Stimulated activated naive CD8-positive, alpha-beta T cell treated with anti-CD3 and anti-CD28 coated beads, Interleukin-15, Interleukin-2, amounts not matched to agents 100 ng/mL and 50 ng/mL, for 24 hours (primary cell): ENCODE data around the gene TEX261.

Experiments used
- H3K27ac Mint-ChIP-seq: one replicate; pipeline ENCODE4 v1.8.0; 2021; ENCODE audit warnings: mild to moderate bottlenecking, mixed read lengths
- H3K27me3 Mint-ChIP-seq: one replicate; pipeline ENCODE4 v1.8.0; 2021; ENCODE audit warnings: mixed read lengths
- H3K36me3 Mint-ChIP-seq: one replicate; pipeline ENCODE4 v1.8.0; 2021; ENCODE audit warnings: low read depth, mixed read lengths
- H3K4me1 Mint-ChIP-seq: one replicate; pipeline ENCODE4 v1.8.0; 2021; ENCODE audit warnings: low read depth, mixed read lengths
- H3K4me3 Mint-ChIP-seq: one replicate; pipeline ENCODE4 v1.8.0; 2021; ENCODE audit warnings: mild to moderate bottlenecking, mixed read lengths
- H3K9me3 Mint-ChIP-seq: one replicate; pipeline ENCODE4 v1.8.0; 2021; ENCODE audit warnings: mixed read lengths

Gene TEX261

GRCh38 chr2:70941701-70942100, 53.0 kb downstream of the TEX261 start:
- Mint-ChIP-seq H3K27ac (no peak overlapping the region), H3K36me3 (no peaks in the 10 kb centered on the region)

GRCh38 chr2:70941186-70941585, 53.5 kb downstream of the TEX261 start:
- no peaks in the 10 kb centered on the region for H3K36me3 Mint-ChIP-seq
- no peak overlapping the region for H3K27ac Mint-ChIP-seq
- H3K9me3 Mint-ChIP-seq = no peaks in the 10 kb centered on the region
- H3K4me3 Mint-ChIP-seq = no peak overlapping the region
- H3K4me1 Mint-ChIP-seq = no peaks in the 10 kb centered on the region
- peaks cover 11% of the 10 kb centered on the region for H3K27me3 Mint-ChIP-seq

More at GRCh38 chr2:70941701-70942100, 53.0 kb downstream of the TEX261 start:
- H3K4me1 Mint-ChIP-seq = peaks cover 1% of the 10 kb centered on the region
- no peaks in the 10 kb centered on the region for H3K9me3 Mint-ChIP-seq
- H3K4me3 Mint-ChIP-seq = no peak overlapping the region
- peaks cover 13% of the 10 kb centered on the region for H3K27me3 Mint-ChIP-seq

- no peak overlapping the region for H3K4me3 Mint-ChIP-seq
- peaks cover 12% of the 10 kb centered on the region for H3K27me3 Mint-ChIP-seq
- H3K4me1 Mint-ChIP-seq = no peaks in the 10 kb centered on the region
- H3K27ac Mint-ChIP-seq = no peak overlapping the region
- no peaks in the 10 kb centered on the region for H3K9me3 Mint-ChIP-seq
- no peaks in the 10 kb centered on the region for H3K36me3 Mint-ChIP-seq
Observed at GRCh38 chr2:70939839-70940580, 54.7 kb downstream of the TEX261 start.

- Mint-ChIP-seq H3K4me3 (no peak overlapping the region), H3K9me3 (no peaks in the 10 kb centered on the region), H3K27ac (no peak overlapping the region), H3K4me1 (no peaks in the 10 kb centered on the region), H3K36me3 (no peaks in the 10 kb centered on the region), H3K27me3 (peaks cover 12% of the 10 kb centered on the region)
Observed at GRCh38 chr2:70939001-70939838, 55.5 kb downstream of the TEX261 start.

GRCh38 chr2:70938586-70938950, 56.1 kb downstream of the TEX261 start:
- no peak overlapping the region for H3K4me3 Mint-ChIP-seq

GRCh38 chr2:70937866-70938585, 56.6 kb downstream of the TEX261 start:
- no peaks in the 10 kb centered on the region for H3K36me3 Mint-ChIP-seq
- H3K9me3 Mint-ChIP-seq = no peaks in the 10 kb centered on the region
- H3K4me1 Mint-ChIP-seq = no peaks in the 10 kb centered on the region
- no peak overlapping the region for H3K27ac Mint-ChIP-seq
- H3K4me3 Mint-ChIP-seq = no peak overlapping the region
- peaks cover 8% of the 10 kb centered on the region for H3K27me3 Mint-ChIP-seq

More at GRCh38 chr2:70938586-70938950, 56.1 kb downstream of the TEX261 start:
- no peak overlapping the region for H3K27ac Mint-ChIP-seq
- no peaks in the 10 kb centered on the region for H3K36me3 Mint-ChIP-seq
- no peaks in the 10 kb centered on the region for H3K9me3 Mint-ChIP-seq
- H3K27me3 Mint-ChIP-seq = peaks cover 8% of the 10 kb centered on the region
- no peaks in the 10 kb centered on the region for H3K4me1 Mint-ChIP-seq

GRCh38 chr2:70936979-70937811, 57.5 kb downstream of the TEX261 start:
- H3K27ac Mint-ChIP-seq = no peak overlapping the region
- peaks cover 8% of the 10 kb centered on the region for H3K27me3 Mint-ChIP-seq
- H3K36me3 Mint-ChIP-seq = no peaks in the 10 kb centered on the region
- H3K4me3 Mint-ChIP-seq = no peak overlapping the region
- H3K4me1 Mint-ChIP-seq = no peaks in the 10 kb centered on the region
- no peaks in the 10 kb centered on the region for H3K9me3 Mint-ChIP-seq

GRCh38 chr2:70936165-70936978, 58.3 kb downstream of the TEX261 start:
- Mint-ChIP-seq H3K27me3 (peaks cover 8% of the 10 kb centered on the region), H3K9me3 (no peaks in the 10 kb centered on the region), H3K4me3 (no peak overlapping the region), H3K27ac (no peak overlapping the region), H3K4me1 (no peaks in the 10 kb centered on the region), H3K36me3 (no peaks in the 10 kb centered on the region)
